Measurements from ENCODE around the gene DPM1.
"Not testable (repeated sequence)": the region's sequence is repeated elsewhere in the genome, so short reads cannot be mapped to it uniquely, and the experiment has no call there.

Gene DPM1

DNA sequence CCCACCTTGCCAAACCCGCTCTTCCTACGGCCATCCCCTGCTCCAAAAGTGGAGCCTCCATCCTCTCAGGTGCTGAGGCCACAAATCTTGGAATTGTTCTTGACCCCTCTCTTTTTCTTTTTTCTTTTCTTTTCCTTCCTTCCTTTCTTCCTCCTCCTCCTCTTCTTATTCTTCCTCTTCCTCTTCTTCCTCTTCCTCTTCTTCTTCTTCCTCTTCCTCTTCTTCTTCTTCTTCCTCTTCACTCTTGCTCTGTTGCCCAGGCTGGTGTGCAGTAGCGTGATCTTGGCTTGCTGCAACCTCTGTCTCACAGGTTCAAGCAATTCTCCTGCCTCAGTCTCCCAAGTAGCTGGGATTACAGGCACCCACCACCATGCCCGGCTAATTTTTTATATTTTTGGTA lies 20.2 kb upstream of the DPM1 start:
- not testable (repeated sequence) for DNase-seq

- no peak for DNase-seq
Observed at GRCh38 chr20:50977066-50978021, 19.0 kb upstream of the DPM1 start.

GRCh38 chr20:50975701-50976330 lies 17.5 kb upstream of the DPM1 start:
- no peak for DNase-seq

GRCh38 chr20:50969912-50970311 lies 11.6 kb upstream of the DPM1 start:
- no peak for DNase-seq

- DNase-seq: no peak
Observed at GRCh38 chr20:50969435-50969834, 11.1 kb upstream of the DPM1 start.

GRCh38 chr20:50968289-50968688 lies 10.0 kb upstream of the DPM1 start:
- no peak for DNase-seq

GRCh38 chr20:50967586-50967985 lies 9.3 kb upstream of the DPM1 start:
- DNase-seq: no peak

DNA sequence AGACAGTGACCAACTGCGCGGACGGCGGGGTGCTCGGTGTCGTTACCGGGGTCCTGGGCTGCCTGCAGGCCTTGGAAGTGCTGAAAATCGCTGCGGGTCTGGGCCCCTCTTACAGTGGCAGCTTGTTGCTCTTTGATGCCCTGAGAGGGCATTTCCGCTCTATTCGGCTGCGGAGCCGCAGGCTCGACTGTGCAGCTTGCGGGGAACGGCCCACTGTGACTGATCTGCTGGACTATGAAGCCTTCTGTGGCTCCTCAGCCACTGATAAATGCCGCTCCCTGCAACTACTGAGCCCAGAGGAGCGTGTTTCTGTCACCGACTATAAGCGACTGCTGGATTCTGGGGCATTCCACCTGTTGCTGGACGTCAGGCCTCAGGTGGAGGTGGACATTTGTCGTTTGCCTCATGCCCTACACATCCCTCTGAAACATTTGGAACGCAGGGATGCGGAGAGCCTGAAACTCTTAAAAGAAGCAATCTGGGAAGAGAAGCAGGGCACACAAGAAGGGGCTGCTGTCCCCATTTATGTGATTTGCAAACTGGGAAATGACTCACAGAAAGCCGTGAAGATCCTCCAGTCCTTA lies 1.3 kb upstream of the DPM1 start:
- DNase-seq: no peak

DNA sequence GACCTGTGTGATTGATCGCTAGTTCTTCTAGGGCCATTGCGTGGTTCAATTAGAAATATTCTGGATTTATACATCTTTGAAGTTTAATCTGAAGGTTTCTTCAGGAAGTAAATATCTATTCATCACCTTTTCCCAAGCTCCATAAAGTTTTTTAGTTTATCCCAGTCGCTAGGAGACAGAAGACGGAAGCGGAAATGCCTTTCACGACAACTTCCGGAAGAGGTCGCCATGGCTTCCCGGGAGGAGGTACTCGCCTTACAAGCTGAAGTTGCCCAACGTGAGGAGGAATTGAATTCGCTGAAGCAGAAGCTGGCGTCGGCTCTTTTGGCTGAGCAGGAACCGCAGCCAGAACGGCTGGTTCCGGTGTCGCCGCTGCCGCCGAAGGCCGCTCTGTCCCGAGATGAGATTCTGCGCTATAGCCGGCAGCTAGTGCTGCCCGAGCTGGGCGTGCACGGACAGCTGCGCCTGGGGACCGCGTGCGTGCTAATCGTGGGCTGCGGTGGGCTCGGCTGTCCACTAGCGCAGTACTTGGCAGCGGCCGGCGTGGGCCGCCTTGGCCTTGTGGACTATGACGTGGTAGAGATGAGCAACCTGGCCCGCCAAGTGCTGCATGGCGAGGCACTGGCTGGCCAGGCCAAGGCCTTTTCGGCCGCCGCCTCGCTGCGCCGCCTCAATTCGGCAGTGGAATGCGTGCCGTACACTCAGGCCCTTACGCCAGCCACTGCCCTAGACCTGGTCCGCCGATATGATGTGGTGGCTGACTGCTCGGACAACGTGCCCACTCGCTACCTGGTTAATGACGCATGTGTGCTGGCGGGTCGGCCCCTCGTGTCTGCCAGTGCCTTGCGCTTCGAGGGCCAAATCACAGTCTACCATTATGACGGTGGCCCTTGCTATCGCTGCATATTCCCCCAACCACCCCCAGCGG lies 547 bp upstream of the DPM1 start, which contains the start of gene MOCS3:
MOCS3 (plus strand) TSS at position 204 of the 928 bp plus-strand sequence; CDS start at position 229, 25 bp downstream.
- DNase-seq: peak; percentile 76

DNA sequence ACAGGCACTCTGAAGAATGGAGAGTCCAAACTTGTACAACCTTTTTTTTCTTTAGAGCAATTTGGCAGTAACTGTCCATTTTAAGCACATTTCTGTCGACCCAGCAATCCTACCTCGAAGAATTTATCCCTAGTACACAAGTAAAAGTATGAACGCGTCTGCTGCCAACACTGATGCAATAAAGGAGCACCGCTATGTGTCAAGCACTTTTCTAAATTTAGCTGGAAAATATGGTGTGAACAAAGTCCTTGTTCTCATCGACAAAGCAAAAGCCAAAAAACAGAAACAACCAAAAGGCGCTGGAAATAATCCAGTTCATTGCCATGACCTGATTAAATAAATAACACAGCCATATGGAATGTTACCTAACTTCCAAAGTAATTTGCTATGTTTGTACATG lies 1.1 kb downstream of the DPM1 start:
- no peak for DNase-seq

DNA sequence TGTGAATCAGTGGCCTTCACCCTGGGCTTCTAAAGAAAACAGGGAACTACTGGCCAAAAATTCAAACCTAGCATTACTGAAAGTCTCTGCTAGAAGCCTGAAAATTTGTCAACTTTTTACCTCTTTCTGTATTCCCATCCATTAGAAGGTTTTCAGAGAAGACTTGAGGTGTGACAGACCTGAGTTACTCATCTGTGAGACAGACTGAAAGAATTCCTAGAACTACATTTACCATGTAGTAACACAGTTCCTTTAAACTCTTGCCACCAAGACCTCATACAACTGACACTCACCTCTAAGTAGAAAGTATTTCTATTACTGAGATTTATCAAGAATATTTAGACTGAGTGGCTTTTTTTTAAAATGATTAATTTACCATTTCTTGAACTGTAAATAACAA lies 4.5 kb downstream of the DPM1 start:
- DNase-seq: no peak

- no peak for DNase-seq
Observed at GRCh38 chr20:50953196-50953595, 5.1 kb downstream of the DPM1 start.

DNA sequence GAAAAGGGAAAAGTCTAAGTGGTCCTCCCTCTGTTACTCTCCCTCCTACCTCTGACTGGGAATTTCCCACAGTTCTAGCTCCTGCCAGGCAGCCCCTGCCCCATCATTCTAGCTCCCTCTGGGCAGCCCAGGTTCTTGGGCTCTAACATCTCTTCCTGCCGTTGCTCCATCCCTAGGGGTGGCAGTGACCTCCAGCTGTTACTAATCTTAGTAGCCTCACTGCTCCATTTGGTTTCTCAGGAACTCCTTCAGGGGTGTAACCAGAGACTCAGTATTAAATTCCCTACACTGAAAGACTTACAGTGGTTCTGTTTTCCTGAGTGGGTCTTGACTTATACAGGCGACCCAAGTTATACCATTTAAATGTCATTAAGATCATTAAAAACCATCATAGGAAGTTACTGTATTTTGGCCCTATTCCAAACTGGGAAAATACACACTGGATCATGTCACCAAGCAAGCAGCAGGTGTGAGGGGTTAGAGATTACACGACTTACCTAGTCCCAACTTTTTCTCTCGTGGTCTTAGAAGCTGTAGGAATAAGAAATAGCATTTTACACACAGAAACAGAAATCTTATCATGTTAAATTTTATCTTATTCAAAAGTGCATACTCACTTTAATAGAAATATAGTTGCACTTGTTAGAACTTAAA lies 10.1 kb downstream of the DPM1 start:
- no peak for DNase-seq

DNA sequence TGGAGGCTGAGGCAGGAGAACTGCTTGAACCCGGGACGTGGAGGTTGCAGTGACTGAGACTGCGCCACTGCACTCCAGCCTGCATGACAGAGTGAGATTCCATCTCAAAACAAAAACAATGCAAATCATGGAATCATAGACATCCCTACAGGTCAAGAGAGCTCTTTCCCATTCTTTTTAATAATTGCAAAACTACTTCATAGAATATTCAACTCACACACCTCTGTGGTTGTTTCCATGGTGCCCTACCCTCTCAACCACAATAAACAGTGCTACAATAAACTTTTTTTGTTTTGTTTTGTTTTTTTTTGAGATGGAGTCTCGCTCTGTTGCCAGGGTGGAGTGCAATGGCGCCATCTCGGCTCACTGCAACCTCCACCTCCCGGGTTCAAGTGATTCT lies 15.3 kb downstream of the DPM1 start:
- DNase-seq: no peak

DNA sequence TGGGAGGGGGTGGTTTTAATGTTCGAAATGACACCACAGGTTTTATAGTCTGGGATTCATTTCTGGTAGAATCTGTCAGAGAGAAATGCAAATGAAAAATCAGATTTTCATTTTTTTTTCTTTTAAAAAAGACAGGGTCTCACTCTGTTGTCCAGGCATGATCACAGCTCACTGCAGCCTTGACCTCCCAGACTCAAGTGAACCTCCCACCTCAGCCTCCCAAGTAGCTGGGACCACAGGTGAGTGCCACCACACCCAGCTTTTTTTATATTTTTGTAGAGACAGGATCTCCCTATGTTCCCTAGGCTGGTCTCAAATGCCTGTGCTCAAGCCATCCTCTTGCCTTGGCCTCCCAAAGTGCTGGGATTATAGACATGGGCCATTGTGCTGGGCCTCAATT lies 24.7 kb downstream of the DPM1 start:
- no peak for DNase-seq

DNA sequence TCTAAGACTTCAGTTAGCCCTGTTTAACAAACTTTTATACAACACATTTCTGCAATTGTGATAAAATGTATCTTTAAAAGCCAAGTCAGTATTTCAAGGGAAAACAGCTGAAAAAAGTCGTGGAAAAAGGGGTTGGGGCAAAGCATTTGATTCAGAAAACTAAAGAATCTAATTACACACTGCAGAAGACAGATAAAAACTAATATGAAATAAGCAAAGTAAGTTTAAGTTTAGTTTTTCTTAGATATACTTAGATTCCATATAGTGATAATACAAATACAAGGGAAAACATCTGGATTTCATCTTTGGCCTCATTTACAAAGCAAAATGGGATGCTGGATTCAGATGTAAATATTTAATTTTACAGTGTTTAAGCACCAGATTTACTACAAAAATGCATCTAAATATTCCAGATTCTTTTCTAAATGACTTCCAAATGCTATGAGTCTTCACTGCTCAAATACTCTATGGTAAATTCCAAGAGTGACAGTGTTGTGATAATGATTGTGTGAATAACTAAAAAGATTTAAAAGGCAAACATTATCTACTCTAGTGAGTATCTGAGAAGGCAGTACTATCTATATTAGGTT lies 25.5 kb downstream of the DPM1 start:
- DNase-seq: no peak

- no peak for DNase-seq
Observed at GRCh38 chr20:50932016-50932485, 26.3 kb downstream of the DPM1 start.

- peak; percentile 83 for DNase-seq
Observed at GRCh38 chr20:50931306-50932015, 26.9 kb downstream of the DPM1 start, which contains the start of gene ADNP. Gene ADNP (minus strand): TSS chr20:50931437. CDS start chr20:50903996, 27,441 bp downstream.

DNA sequence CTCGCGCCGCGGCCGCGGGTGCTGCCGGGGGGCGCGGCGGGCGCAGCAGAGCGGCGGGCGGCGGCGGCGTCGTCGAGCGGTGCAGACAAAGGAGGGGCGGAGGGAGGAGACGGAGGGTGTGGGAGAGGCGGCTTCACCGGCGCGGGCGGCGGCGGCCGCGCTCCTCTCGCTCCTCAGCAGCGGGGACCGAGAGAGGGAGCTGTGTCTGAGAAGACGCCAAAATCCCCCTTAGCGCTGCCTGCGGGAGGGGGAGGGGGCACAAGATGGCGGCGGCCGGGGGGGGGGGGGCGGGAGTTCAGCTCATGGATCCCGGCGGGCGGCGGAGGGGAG lies 27.4 kb downstream of the DPM1 start:
- peak; percentile 64 for DNase-seq

- peak; percentile 4 for DNase-seq
Observed at GRCh38 chr20:50930139-50930975, 28.0 kb downstream of the DPM1 start.
